Amniotic stem cell (primary cell): ENCODE results near the gene CRTC1.

Source experiments
- DNase-seq: peaks from one replicate; lab custom pipeline; 2025; lab: John Stamatoyannopoulos, UW

CRTC1 gene

GRCh38 chr19:18782559-18783225 lies 99.2 kb downstream of the CRTC1 start:
- DNase-seq: no peak

GRCh38 chr19:18783958-18784785 lies 100.7 kb downstream of the CRTC1 start:
- no peak for DNase-seq

GRCh38 chr19:18784786-18785120 lies 101.3 kb downstream of the CRTC1 start:
- DNase-seq: no peak

GRCh38 chr19:18785179-18786124 lies 102.0 kb downstream of the CRTC1 start:
- DNase-seq: no peak

- DNase-seq: no peak
These were observed 105.3 kb downstream of the CRTC1 start for GRCh38 chr19:18788529-18789421.

GRCh38 chr19:18789422-18789869 lies 106.0 kb downstream of the CRTC1 start:
- DNase-seq: no peak

GRCh38 chr19:18789883-18790565 lies 106.5 kb downstream of the CRTC1 start:
- DNase-seq: no peak

- no peak for DNase-seq
These were observed 107.3 kb downstream of the CRTC1 start, which contains the start of gene COMP for GRCh38 chr19:18790566-18791314. Gene COMP, minus strand, starts transcription at chr19:18791305. Its CDS starts 36 bp downstream, at chr19:18791269.

GRCh38 chr19:18791315-18791678 lies 107.8 kb downstream of the CRTC1 start:
- DNase-seq: no peak

- DNase-seq: no peak
These were observed 109.2 kb downstream of the CRTC1 start for GRCh38 chr19:18792661-18793060.

GRCh38 chr19:18793144-18794028 lies 109.9 kb downstream of the CRTC1 start:
- DNase-seq: no peak

GRCh38 chr19:18794029-18794313 lies 110.5 kb downstream of the CRTC1 start:
- no peak for DNase-seq

- no peak for DNase-seq
These were observed 111.2 kb downstream of the CRTC1 start for GRCh38 chr19:18794692-18795091.

GRCh38 chr19:18795540-18795939 lies 112.1 kb downstream of the CRTC1 start:
- no peak for DNase-seq

GRCh38 chr19:18796239-18796638 lies 112.8 kb downstream of the CRTC1 start:
- DNase-seq: no peak

GRCh38 chr19:18798384-18799352 lies 115.2 kb downstream of the CRTC1 start:
- DNase-seq: no peak

GRCh38 chr19:18799389-18799970 lies 116.0 kb downstream of the CRTC1 start:
- no peak for DNase-seq

- DNase-seq: no peak
These were observed 116.6 kb downstream of the CRTC1 start for GRCh38 chr19:18800079-18800478.
